Caco-2 (cell line): ENCODE results near the gene RIC3. TPM values are rescaled to one million over a fixed set of nuclear protein-coding genes. Genes with fewer than 3 reads are reported as not detected.

Experiments
- BruUV-seq: library from RNA; stranded (reverse); fragments of 400-500 nt; replicated peaks from 2 replicates; lab custom pipeline; 2021; lab: Mats Ljungman, UMichigan
- CTCF ChIA-PET: fragments of 300-600 bp; sonication (Branson Sonifier 250); formaldehyde crosslinking; loops from one replicate; lab custom pipeline; 2022; ENCODE audit warnings: antibody characterized with exemption; lab: Charles Lee
- POLR2A ChIA-PET: fragments of 300-600 bp; sonication (Branson Sonifier 250); formaldehyde crosslinking; loops from one replicate; lab custom pipeline; 2022; ENCODE audit warnings: antibody characterized with exemption; lab: Charles Lee
- DNase-seq, 2 experiments: peaks; one replicate each; pipeline versions ENCODE4 v3.0.0 to v3.0.0-alpha.2; 2020 to 2022
- H3K27me3 ChIP-seq: replicated peaks from 2 replicates; pipeline ENCODE4 v1.6.0; 2011; ENCODE audit warnings: low read length; ENCODE audit not compliant: control insufficient read depth, insufficient read depth
- H3K36me3 ChIP-seq: 2 replicates; pipeline ENCODE4 v1.5.1; 2011; ENCODE audit warnings: low read length; ENCODE audit not compliant: control insufficient read depth, insufficient read depth
- H3K4me1 ChIP-seq: fragments of 250-450 bp; sonication (Bioruptor Pico); 2 replicates; pipeline ENCODE4 v1.5.1; 2020; ENCODE audit warnings: mild to moderate bottlenecking
- H3K4me3 ChIP-seq: 2 replicates; pipeline ENCODE4 v1.5.1; 2011; ENCODE audit warnings: low read depth, mild to moderate bottlenecking, control low read depth, low read length
- H3K9me3 ChIP-seq: fragments of 250-450 bp; sonication (Bioruptor Pico); 2 replicates; pipeline ENCODE4 v1.5.1; 2020; ENCODE audit warnings: mild to moderate bottlenecking, moderate library complexity
- H3K27ac Mint-ChIP-seq: one replicate; pipeline ENCODE4 v1.8.0; 2022; ENCODE audit warnings: mixed read lengths; ENCODE audit not compliant: unreplicated experiment
- H3K27me3 Mint-ChIP-seq: one replicate; pipeline ENCODE4 v1.8.0; 2022; ENCODE audit warnings: mixed read lengths; ENCODE audit not compliant: insufficient read depth, unreplicated experiment
- H3K36me3 Mint-ChIP-seq: one replicate; pipeline ENCODE4 v1.8.0; 2022; ENCODE audit warnings: mild to moderate bottlenecking, mixed read lengths; ENCODE audit not compliant: insufficient read depth, unreplicated experiment
- H3K4me1 Mint-ChIP-seq: one replicate; pipeline ENCODE4 v1.8.0; 2022; ENCODE audit warnings: low read depth, mixed read lengths; ENCODE audit not compliant: unreplicated experiment
- H3K4me3 Mint-ChIP-seq: one replicate; pipeline ENCODE4 v1.8.0; 2022; ENCODE audit warnings: mild to moderate bottlenecking, moderate library complexity, mixed read lengths; ENCODE audit not compliant: unreplicated experiment
- H3K9me3 Mint-ChIP-seq: one replicate; pipeline ENCODE4 v1.8.0; 2022; ENCODE audit warnings: mixed read lengths; ENCODE audit not compliant: unreplicated experiment
- intact Hi-C: fragments of 100-400 bp; cut with micrococcal nuclease; formaldehyde crosslinking; loops from one replicate; pipeline ENCODE4 v1.10.0; 2022; ENCODE audit not compliant: unreplicated experiment
- total RNA-seq: library from RNA; stranded (reverse); gene quantifications from 2 replicates; pipeline ENCODE4 v1.2.3, GENCODE V29; 2022
- TF ChIP-seq, protein P1 (sequence below), 2 experiments: fragments of 200-600 bp in 1 of 2; IDR thresholded peaks; 1 replicate in 1 of 2; 2 replicates in 1 of 2; pipeline versions ENCODE4 v1.5.1 to v1.8.0; 2011 to 2022; ENCODE audit warnings: antibody characterized with exemption in 1 of 2, control low read depth in 1 of 2, inconsistent platforms in 1 of 2, low read depth in 1 of 2, low read length in 1 of 2, mild to moderate bottlenecking in 1 of 2, moderate library complexity in 1 of 2; ENCODE audit not compliant: insufficient read depth in 1 of 2, severe bottlenecking in 1 of 2, unreplicated experiment in 1 of 2

RIC3 gene
- total RNA-seq, 1 experiment from 2014 or later, result not detected

DNA sequence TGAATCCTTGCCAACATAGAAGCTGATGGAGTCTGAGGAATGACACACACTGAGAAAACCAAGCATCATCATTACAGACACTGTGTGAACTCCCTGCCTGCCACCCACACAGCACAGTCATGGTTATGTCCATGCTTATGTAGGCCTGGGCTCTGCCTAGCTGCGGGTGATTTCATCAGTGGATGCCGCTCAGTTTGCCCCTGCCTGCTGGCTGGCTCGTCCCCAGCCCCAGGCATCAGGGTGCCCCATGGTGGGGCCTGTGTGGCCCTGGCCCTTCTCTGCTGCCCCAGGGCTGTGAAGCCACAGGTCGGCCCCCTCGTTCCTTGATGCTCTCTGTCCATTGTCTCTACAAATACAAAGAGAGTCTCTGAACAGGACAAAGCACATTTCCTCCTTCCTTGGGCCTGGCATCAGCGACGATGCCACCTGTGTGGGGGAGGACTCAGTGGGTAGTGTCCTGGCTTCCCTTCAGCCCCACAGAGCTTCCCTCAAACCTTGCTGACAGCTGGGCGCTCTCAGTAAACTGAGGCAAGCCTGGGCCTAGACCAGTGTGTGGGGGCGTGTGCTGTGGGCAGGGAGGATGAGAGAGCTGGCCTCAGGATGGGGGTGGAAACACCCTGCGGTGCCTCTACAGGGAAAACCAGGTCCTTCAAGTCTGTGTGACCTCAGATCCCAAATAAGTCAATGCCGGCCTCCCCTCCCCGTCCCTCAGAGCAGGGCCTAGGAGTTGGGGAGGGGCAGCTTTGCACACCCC is 107.8 kb downstream of the RIC3 start:
- no peak overlapping the region for H3K4me3 ChIP-seq
- POLR2A ChIA-PET, result no interaction called here
- Mint-ChIP-seq H3K36me3 (no peaks in the 10 kb centered on the region), H3K27me3 (no peaks in the 10 kb centered on the region), H3K27ac (no peak overlapping the region), H3K9me3 (no peaks in the 10 kb centered on the region), H3K4me3 (no peak overlapping the region), H3K4me1 (no peaks in the 10 kb centered on the region)
- H3K36me3 ChIP-seq, result no peaks in the 10 kb centered on the region
- intact Hi-C loops, result no loop called here
- TF ChIP-seq, protein P1, sequence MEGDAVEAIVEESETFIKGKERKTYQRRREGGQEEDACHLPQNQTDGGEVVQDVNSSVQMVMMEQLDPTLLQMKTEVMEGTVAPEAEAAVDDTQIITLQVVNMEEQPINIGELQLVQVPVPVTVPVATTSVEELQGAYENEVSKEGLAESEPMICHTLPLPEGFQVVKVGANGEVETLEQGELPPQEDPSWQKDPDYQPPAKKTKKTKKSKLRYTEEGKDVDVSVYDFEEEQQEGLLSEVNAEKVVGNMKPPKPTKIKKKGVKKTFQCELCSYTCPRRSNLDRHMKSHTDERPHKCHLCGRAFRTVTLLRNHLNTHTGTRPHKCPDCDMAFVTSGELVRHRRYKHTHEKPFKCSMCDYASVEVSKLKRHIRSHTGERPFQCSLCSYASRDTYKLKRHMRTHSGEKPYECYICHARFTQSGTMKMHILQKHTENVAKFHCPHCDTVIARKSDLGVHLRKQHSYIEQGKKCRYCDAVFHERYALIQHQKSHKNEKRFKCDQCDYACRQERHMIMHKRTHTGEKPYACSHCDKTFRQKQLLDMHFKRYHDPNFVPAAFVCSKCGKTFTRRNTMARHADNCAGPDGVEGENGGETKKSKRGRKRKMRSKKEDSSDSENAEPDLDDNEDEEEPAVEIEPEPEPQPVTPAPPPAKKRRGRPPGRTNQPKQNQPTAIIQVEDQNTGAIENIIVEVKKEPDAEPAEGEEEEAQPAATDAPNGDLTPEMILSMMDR (IDR thresholded peaks at IDR 0.05; ENCODE audit: insufficient read depth in 1 of 2, low read depth in 1 of 2, low read length in 1 of 2, severe bottlenecking in 1 of 2, unreplicated experiment in 1 of 2), result no peak
- no peaks in the 10 kb centered on the region for H3K9me3 ChIP-seq
- no peak for DNase-seq
- no TSS peak for BruUV-seq
- CTCF ChIA-PET, result no interaction called here
- H3K27me3 ChIP-seq, result no peaks in the 10 kb centered on the region
- H3K4me1 ChIP-seq, result no peaks in the 10 kb centered on the region; the same call in 1 of the 2 replicates

DNA sequence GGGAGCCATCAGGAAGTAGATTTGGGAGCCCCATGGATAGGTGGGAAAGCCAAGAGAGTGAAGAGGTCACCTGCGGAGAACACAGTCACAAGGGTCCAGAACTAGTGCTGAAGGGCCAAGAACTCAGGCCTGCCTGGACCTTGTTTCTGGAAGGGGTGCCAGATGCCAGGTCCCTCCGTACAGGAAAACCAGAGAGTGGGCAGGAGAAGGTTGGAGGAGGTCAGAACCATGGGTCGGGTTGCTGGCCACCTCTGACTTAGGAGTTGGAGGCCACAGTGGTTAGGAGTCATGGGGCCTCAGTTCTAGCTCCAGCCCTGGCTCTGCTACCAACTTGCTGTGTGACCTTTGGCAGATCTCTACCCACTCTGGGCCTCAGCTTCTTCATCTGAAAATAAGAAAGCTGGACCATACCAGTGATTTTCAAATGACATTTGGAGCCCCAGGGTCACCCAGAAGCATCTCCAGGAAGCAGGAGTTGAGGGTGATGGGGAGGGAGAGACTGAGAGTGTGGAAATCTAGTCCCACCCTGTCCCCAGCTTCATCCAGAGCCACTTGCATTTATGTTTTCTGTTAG is 108.6 kb downstream of the RIC3 start:
- Histone ChIP-seq H3K36me3 (no peaks in the 10 kb centered on the region), H3K9me3 (no peaks in the 10 kb centered on the region), H3K4me3 (no peak overlapping the region), H3K27me3 (no peaks in the 10 kb centered on the region), H3K4me1 (no peaks in the 10 kb centered on the region; the same call in 1 of the 2 replicates)
- ChIA-PET CTCF (no interaction called here), POLR2A (no interaction called here)
- Mint-ChIP-seq H3K27ac (no peak overlapping the region), H3K9me3 (no peaks in the 10 kb centered on the region), H3K36me3 (no peaks in the 10 kb centered on the region), H3K4me1 (no peaks in the 10 kb centered on the region), H3K27me3 (no peaks in the 10 kb centered on the region), H3K4me3 (no peak overlapping the region)
- TF ChIP-seq, protein P1 (IDR thresholded peaks at IDR 0.05; ENCODE audit: insufficient read depth in 1 of 2, low read depth in 1 of 2, low read length in 1 of 2, severe bottlenecking in 1 of 2, unreplicated experiment in 1 of 2), result no peak
- intact Hi-C loops, result no loop called here
- no TSS peak for BruUV-seq
- DNase-seq, result no peak

DNA sequence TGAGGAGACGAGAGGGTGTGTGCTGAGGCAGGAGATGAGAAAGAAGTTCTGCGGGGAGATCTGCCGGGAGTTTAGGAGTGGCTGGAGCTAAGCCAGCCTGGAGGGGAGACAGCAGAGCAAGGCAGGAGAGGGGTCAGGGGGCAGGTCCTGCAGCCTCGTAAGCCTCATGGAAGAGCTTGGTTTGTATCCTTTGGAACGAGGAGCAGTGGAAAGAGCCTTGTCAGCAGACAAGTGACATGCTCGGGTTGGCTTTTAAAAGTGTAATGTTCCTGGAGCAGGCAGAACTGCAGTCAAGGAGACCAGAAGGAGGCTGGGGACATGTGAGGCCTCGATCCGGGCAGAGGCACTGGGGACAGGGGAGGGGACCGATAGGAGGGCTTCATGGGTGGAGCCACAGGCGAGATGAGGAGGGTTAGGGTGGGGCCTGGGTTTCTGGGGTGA is 109.2 kb downstream of the RIC3 start:
- intact Hi-C loops, result no loop called here
- Histone ChIP-seq H3K9me3 (no peaks in the 10 kb centered on the region), H3K4me3 (no peak overlapping the region), H3K36me3 (no peaks in the 10 kb centered on the region), H3K27me3 (no peaks in the 10 kb centered on the region), H3K4me1 (no peaks in the 10 kb centered on the region; the same call in 1 of the 2 replicates)
- CTCF ChIA-PET, result no interaction called here
- no TSS peak for BruUV-seq
- no peaks in the 10 kb centered on the region for H3K9me3 Mint-ChIP-seq
- no peaks in the 10 kb centered on the region for H3K36me3 Mint-ChIP-seq
- DNase-seq, result no peak
- POLR2A ChIA-PET, result no interaction called here
- TF ChIP-seq, protein P1 (IDR thresholded peaks at IDR 0.05; ENCODE audit: insufficient read depth in 1 of 2, low read depth in 1 of 2, low read length in 1 of 2, severe bottlenecking in 1 of 2, unreplicated experiment in 1 of 2), result no peak
- H3K4me1 Mint-ChIP-seq, result no peaks in the 10 kb centered on the region
- no peak overlapping the region for H3K4me3 Mint-ChIP-seq
- no peaks in the 10 kb centered on the region for H3K27me3 Mint-ChIP-seq
- H3K27ac Mint-ChIP-seq, result no peak overlapping the region
